SHP77 (cell line): Measurements from ENCODE around the gene EXOC3L4.

ENCODE experiments used
- DNase-seq, 2 experiments: peaks; one replicate each; lab custom pipeline; 2025; lab: John Stamatoyannopoulos, UW

The EXOC3L4 gene

DNA sequence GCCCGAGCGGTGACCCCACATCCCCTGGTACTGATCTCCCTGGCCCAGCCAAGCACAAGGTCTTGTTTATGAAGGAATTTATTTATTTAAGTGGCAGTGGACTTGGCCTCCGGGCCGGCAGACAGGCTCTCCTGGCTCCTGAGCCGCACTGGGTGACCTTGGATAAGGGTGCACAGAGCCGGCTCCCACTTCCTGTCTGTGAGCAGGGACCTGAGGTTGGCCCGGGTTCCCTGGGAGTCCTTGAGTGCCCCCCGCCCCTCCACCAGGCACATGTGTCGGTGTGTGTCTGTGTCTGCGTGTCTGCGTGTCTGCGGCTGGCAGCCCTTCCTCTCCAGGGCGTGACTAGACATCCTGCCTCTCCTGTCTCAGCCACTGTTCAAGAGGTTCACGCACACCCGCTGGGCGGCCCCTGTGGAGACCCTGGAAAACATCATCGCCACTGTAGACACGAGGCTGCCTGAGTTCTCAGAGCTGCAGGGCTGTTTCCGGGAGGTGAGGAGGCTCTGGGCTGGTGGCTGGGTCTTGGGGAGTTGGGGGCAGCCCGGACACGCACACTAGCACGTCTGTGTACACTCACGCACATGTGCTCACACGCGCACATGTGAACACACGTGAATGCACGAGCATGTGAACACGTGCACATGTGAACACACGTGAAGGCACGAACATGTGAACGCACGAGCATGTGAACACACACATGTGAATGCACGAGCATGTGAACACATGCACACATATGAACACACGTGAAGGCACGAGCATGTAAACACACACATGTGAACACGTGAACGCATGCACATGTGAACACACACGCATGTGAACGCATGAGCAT lies 38.1 kb downstream of the EXOC3L4 start:
- DNase-seq: no peak

DNA sequence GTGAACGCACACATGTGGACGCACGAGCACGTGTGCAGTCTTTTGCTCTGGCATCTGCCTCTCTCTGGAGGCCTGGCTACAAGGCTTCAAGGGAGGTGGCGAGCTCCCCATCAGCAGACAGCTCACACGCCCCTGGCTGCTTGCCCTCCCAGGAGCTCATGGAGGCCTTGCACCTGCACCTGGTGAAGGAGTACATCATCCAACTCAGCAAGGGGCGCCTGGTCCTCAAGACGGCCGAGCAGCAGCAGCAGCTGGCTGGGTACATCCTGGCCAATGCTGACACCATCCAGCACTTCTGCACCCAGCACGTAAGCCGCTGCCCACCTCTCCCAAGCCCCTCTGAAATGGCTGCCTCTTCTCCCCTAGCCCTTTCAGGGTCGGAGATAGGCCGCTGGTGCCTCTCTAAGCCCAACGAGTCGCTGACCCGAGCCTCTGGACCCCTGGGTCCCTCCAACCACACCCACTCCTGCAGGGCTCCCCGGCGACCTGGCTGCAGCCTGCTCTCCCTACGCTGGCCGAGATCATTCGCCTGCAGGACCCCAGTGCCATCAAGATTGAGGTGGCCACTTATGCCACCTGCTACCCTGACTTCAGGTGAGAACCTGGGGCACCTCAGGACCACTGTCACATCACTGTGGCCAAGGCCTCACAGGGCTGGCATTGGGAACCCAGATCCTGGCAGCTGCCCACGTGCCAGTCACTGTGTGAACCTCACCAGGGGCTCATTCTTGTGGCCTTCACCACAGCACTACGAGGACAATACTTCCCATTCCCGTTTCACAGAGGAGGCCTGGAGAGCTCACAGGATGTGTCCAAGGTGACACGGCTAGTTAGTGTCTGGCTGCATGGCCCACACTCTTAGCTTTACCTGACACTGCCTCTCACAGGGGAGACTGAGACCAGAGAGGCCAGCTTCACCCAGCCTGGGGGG lies 39.0 kb downstream of the EXOC3L4 start:
- DNase-seq: no peak

DNA sequence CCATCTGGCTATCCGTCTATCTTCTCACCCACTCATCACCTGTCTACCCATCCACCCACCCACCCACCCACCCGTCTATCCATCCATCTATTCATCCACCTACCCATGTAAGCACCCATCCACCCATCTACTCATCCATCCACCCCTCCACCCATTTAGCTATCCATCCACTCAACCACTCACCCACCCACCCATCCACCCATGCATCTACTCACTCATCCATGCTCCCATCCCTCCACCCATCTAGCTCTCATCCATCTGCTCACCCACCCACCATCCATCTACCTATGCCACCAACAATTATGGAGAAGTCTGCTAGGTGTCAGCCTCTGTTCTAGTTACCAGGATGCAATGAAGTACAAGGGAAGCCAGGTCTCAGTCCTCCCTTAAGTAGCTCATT lies 39.9 kb downstream of the EXOC3L4 start:
- DNase-seq: no peak

DNA sequence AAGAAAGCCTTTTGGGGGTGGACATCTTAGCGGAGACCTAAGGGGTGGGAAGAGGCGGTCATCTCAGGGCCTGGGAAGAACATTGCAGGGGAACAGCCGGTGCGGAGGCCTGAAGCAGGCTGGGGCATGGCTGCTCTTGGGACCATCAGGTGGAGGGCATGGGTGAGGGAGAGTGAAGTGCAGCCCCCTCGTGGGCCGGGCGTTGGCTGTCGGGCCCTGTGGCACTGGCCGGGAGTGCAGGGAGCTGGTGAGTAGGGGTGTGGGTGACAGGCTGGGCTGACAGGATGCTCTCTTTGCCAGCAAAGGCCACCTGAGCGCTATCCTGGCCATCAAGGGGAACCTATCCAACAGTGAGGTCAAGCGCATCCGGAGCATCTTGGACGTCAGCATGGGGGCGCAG lies 40.4 kb downstream of the EXOC3L4 start:
- DNase-seq: no peak

DNA sequence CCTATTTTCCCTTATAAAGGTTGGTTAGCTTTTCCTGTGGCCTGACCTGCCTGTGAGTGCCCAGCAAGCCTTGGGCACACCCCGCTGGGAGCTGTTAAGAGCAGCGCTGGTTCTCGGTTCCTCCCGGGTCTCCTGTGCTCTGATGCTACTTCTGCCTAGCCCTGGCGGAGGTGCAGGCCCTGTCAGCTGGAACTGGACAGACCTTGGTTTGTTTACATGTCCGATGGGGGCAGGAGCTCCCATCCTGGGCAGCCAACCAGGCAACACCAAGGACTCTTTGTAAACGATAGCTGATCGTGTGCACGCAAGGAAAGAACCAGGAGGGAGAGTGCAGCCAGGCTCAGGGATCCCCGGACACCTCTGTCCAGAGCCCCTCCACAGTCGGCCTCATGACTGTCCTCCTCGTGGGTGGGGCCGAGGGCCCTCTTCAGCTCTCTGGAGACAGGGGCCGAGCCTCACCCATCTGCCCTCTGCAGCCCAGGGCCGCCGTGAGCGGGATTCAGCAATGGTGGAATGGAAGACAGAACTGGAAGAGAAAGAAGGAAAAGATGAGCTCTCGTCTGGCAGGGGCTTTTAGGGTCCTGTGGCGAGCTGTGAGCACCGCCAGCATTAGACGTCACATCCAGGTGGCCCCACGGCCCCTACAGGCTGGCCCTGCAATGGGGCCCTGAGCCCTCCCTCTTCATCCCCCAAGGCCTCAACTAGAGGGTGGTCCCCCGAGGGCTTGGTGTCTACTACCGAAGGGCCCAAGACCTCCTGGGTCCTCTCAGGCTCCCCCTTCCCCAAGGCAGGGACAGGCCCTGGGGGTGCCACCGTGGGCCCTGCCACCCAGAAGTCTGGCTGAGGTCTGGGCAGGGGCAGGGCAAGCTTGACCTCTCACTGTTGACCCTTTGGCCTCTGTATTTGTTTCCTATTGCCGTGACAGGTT lies 41.1 kb downstream of the EXOC3L4 start:
- no peak for DNase-seq

DNA sequence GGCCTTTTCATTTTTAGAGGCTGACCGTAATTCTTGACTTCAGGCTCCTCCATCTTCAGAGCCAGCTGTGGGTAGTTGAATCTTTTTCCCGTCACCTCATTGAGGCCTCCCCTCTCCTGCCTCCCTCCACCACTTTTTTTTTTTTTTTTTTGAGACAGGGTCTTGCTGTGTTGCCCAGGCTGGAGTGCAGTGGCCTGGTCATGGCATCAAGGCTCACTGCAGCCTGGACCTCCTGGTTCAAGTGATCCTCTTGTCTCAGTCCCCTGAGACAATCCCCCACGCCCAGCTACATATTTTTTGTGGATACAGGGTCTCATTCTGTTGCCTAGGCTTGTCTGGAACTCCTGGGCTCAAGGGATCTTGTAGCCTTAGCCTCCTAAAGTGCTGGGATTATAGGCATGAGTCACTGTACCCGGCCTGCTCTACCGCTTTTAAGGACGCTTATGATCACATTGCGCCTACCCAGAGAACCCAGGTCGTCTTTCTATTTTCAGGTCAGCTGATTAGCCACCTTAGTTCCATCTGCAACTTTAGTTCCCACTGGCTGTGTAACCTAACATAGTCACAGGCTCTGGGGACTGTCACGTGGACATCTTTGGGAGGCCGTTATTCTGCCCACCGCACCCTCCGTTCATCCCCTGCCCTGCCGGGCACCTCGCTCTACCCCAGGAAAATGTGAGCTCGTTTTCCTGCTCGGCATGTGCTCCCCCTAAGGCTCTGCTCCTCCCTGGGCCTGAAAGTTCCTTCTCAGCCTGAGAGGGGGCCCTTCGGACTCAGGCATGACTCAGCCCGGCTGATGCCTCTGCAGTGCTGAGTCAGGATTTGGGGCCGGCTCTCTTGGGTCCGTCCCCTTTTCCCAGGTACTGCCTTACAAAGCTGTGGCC lies 42.1 kb downstream of the EXOC3L4 start:
- no peak for DNase-seq

DNA sequence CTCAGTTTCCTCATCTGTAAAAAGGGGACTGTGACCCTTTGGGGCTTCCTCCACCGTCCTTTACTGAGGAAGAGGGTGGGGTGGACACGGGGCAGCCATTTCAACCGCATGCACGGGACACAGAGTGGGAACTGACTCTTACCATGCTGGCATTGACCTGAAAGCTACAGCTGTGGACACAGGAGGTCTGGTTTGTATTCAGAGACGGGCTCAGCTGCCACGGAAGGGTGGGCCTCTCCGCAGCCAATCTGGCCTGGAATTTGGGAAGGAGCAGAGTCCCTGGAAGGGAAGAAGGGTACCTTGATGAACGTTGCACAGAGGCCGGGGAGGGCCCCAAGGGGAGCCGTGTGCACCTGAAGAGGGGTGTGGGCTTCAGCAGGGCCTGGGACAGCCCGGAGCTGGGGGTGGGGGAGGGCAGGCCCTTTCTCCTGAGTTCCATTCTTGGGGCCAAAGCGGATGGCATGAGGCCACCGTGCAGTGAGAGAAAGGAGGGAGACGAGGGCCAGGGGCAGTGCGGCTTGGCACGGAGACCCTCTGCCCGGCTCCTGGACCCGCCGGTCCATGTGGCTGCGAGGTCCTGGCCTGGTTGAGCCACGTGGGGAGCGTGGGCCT lies 43.3 kb downstream of the EXOC3L4 start:
- DNase-seq: no peak

DNA sequence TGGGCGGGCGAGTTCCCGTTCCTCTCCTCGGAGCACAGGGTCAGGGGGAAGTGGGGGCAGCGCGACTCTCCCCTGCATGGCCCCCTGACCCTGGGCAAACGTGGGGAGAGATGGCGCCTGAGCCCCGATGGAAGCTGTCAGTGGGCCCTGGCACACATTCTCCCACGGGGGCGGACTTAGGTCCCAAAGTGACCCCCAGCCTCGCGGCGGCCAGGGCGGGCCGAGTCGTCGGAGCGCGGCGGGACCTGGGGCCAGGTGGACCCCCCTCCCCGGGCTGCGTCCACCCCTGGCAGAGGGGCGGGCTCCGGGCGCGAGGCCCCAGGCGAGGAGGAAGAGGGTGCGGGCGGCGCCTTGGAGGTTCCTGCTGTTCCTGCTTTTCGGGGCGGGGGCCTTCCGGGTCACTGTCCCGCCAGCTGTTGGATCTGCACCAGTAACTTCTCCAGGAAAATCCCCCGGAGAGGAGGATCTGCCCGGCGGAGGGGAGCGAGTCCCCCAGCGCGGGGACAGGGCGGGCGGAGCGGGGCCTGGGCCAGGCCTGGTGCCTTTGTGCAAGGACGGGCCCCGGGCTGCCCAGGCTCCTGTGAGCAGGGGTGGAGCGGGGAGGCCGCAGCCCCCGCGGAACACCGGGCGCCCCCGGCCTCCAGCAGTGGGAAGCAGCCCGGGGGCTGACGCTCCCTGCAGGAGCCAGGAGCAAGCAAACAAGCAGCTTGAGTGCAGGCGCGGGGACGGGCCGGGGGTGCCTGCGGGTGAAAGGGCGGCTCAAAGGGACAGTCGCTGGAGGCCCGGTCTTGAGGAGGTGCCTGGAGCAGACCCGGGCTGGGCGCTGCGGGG lies 44.0 kb downstream of the EXOC3L4 start:
- DNase-seq: no peak

DNA sequence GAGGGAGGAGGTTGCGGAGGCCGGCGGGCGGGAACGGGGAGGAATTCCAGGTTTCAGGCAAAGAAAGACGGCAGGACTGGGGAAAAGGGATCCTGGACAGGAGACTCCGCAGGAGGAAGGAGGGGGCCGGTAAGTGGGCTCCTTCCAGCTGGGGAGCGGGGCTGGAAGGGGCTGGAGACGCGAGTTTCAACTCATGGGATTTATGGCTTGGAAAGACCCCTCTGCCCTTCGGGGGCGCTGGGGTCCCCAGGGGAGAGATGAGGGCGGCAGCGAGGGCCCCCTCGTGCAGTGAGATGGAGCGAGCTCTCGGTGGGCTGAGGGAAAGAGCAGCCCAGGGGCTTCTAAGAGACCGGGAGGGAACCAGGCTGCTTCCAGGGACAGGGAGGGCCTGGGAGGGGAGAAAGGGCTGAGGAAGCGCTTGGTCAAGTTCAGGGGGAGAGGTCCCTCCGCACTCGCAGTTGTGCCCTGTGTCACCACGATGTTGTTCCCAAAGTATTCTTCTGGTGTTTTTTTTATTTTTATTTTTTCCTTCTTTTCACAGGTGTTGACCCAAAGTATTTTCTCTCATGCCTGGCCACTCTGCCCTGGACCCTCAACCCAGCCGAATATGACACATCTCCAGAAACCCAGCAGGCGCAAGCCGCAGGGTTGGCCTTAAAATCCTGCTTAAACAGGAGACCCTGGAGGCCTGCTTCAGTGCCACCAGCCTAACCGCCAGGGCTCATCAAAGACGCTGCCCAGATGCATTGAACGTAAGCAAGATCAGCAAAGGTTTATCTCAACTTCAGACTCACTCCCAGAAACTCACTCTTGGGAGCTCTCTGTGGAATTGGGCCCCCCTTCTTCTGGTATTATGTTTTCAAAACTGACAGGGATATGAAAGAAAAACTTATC lies 44.9 kb downstream of the EXOC3L4 start:
- no peak for DNase-seq

DNA sequence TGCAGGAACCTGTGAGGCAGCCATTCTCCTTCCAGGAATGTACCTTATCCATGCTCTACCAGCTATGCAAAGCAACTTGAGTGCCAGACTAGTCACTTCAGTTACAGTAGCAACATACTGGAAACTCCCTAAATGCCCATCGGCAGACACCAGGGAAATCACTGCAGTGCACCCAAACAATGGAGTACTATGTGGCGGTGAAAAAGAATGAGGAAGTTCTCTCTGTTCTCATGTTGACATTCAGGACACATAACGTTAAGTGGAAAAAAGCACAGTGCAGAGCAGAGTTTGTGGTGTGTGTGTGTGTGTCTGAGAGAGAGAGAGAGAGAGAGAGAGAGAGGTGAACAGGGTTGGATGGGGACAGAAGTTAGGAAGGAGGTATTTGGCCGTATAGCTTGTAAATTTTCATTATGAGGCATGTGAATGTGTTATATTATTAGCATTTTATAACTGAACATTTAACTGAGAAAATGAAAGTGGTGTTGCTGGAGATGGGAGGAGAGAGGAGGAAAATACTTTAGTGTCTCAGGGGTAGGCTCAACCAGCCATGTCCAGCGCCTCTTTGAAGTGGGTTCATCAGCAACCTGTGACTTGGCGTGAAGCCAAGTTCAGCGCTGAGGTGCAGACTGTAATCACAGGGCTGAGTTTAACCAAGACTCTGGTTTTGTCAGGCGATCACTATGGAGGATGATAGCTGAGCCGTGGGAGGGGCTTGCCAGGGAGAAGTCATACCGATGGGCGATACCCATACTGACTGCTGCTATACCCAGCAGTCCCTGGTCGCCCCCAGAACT lies 46.0 kb downstream of the EXOC3L4 start:
- DNase-seq: peak in 1 of 2 experiments; percentile 44

DNA sequence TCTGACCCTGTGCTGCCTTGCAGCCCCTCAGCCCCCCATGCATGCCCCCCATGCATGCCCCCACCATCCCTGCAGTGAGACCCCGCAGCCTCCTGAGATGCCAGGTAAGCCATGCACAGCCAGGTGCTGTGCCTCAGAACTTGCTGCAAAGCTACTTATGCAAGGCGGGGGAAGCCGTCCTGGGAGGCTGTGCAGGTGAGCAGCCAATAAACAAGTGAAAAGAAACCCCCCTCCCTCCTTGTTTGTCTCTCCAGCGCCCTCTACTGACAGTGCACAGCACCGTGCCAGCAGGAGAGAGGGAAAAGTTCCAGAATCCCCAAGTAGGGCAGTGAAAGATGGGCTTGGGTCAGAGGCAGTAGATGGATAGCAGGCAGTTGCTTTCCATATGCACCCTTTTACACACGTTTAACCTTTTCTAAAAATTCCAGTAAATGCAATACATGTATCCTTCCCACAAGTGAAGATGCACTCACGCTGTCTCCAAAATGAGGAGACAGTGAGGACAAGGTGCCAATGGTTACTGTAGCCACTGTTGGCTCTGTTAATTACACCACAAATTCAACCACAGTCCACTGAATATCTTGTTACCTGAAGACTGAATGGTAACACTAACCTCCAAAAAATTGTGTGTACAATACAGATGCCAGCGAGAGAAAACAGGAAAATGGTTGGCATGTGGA lies 46.7 kb downstream of the EXOC3L4 start:
- DNase-seq: peak; percentile 41 to 53

DNA sequence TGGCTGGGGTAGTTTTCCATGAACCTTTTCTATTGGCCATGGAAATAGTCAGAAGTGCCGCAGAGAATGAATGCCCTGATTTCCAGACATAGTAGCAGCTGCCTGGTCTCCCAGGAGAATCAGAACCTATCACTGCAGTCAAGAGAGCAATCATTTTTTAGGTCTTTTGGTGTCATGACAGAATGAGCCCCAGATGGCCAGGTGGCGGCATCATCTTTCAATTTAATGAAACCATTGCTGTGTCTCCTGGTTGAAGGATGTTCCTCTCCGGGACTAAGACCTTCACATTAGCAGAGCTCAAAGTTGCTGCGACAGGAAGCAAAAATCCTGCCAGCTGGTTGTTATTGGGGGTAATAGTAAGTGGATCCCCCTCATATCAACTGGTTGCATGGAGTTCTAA lies 47.5 kb downstream of the EXOC3L4 start:
- peak in 1 of 2 experiments; percentile 24 for DNase-seq

DNA sequence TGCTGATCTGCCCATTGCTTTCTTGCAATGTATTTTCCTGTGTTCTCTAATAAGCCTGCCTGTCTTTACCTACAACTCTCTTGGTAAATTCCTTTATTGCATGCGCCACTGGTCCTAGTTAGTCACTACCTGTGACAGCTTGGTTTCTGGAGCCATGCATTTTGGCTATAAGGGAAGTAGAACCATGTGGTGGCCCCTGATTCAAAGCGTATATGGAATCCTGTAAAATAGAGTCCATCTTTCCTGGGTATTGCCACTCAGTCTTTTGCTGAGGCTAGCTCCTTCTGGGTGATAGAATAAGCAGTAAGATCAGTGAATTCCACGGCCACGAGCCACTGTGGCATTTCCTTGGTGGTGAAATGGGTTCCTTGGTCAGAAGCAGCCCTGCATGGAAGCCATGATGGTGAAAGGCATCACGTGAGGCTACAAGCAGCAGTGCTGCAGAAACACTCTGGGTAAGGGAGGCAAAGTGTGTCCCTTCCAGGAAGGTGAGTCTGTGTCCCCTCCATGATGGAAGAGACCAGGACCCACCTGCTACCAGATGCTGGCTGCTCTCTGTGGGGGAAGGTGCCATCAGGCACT lies 48.3 kb downstream of the EXOC3L4 start:
- no peak for DNase-seq

DNA sequence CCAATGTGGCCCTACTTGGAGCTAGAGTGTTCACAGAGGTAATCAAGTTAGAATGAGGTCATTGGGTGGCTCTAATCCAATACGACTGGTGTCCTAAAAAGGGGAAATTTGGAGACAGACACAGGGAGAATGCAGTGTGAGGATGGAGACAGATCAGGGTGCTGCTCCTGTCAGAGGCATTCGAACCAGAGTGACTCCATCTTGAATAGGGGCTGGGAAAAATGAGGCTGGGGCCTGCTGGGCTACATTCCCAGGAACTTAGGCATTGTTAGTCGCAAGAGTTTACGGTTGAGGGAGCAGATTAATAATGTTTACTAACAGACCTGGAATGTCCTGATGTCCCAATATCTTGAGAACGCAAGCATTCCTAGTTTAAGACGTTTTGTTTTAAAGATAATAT lies 49.0 kb downstream of the EXOC3L4 start:
- no peak for DNase-seq

DNA sequence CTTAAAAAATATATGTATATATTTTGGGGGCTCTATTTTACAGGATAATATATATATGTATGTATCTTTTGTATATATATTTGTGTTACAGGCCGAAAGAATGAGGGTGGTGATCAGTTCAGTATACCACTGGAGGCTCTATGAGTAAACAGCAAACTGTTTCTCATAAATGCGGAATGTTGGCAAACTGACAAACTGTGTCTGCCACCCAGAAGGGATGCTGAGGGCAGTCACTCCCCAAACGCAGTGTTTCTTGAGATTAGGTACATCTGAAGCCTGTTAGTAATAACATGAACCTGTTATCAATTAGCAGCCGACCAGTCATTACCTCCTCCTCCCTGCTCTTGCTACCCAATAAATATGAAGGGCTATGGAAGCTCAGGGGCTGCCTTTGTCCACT lies 49.6 kb downstream of the EXOC3L4 start:
- no peak for DNase-seq

DNA sequence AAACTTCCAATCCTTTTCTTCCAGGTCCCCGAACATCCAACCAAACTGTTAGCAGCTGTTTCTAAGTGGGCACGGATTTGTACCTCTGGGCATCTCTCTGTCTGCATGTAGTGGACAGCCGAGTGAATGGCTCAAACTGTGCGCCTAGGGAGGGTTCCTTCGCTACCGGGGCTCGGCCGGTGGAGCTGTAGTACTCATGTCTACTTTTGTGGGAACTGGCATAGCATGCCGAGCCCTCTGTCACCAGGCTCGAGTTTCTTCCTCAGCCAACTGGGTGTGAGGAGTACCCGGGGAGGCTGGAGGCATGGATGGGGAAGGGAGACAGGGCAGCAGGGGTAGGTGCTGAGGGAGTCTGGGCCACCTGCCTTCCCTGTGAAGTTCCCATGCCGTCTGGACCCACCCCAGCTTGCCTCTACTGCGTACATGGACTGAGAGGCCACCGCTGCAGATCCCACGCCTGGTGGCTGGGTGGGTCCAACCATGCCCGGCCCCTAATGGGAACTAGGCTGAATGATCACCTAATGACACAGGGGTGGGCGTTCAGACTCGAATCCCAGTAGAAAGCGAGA lies 51.7 kb downstream of the EXOC3L4 start:
- no peak for DNase-seq
